Common myeloid progenitor, CD34-positive (primary cell): Measurements from ENCODE around the gene OR10H5. TPM values are rescaled to one million over a fixed set of nuclear protein-coding genes. Genes with fewer than 3 reads are reported as not detected.

ENCODE experiments used
- CTCF ChIA-PET: fragments of 350-600 bp; sonication (Branson Sonifier 250); formaldehyde crosslinking; loops from one replicate; lab custom pipeline; 2021; ENCODE audit warnings: antibody characterized with exemption; lab: Charles Lee
- POLR2A ChIA-PET: fragments of 350-600 bp; sonication (Branson Sonifier 250); formaldehyde crosslinking; loops from one replicate; lab custom pipeline; 2021; ENCODE audit warnings: antibody characterized with exemption; lab: Charles Lee
- DNase-seq, 3 donors: peaks; one replicate each; pipeline versions ENCODE4 v3.0.0 to v3.0.0-alpha.2; 2013
- H3K27ac ChIP-seq, 2 experiments: 1 replicate in 1 of 2; 2 replicates in 1 of 2; pipeline ENCODE4 v1.7.0; 2013; ENCODE audit warnings: inconsistent platforms in 2 of 2, low read length in 2 of 2, mild to moderate bottlenecking in 2 of 2, low read depth in 1 of 2, moderate library complexity in 1 of 2; ENCODE audit not compliant: severe bottlenecking in 2 of 2, insufficient read depth in 1 of 2, poor library complexity in 1 of 2
- H3K27me3 ChIP-seq, 5 experiments: replicated peaks in 2 of 5; 1 replicate in 3 of 5; 2 replicates in 2 of 5; pipeline versions ENCODE4 v1.6.1 to v1.7.0; 2013; ENCODE audit warnings: low read length in 4 of 5, mild to moderate bottlenecking in 2 of 5, moderate library complexity in 2 of 5, inconsistent platforms in 1 of 5; ENCODE audit not compliant: insufficient read depth in 5 of 5, control insufficient read depth in 4 of 5
- H3K36me3 ChIP-seq, 4 experiments: 1 replicate in 2 of 4; 2 replicates in 2 of 4; pipeline versions ENCODE4 v1.6.1 to v1.7.0; 2013; ENCODE audit warnings: low read length in 3 of 4, control low read depth in 1 of 4, mild to moderate bottlenecking in 1 of 4; ENCODE audit not compliant: control insufficient read depth in 4 of 4, insufficient read depth in 4 of 4
- H3K4me1 ChIP-seq, 4 experiments: 1 replicate in 3 of 4; 2 replicates in 1 of 4; pipeline versions ENCODE4 v1.6.1 to v1.7.1; 2013; ENCODE audit warnings: low read length in 3 of 4, mild to moderate bottlenecking in 3 of 4, control low read depth in 1 of 4, inconsistent platforms in 1 of 4, moderate library complexity in 1 of 4; ENCODE audit not compliant: control insufficient read depth in 4 of 4, insufficient read depth in 4 of 4; ENCODE audit errors: control extremely low read depth in 1 of 4
- H3K4me3 ChIP-seq, 7 experiments: 1 replicate in 4 of 7; 2 replicates in 3 of 7; pipeline versions ENCODE4 v1.5.1 to v1.7.0; 2013; ENCODE audit warnings: mild to moderate bottlenecking in 7 of 7, low read length in 6 of 7, moderate library complexity in 6 of 7, inconsistent platforms in 2 of 7, low read depth in 2 of 7, control low read depth in 1 of 7; ENCODE audit not compliant: insufficient read depth in 4 of 7, control insufficient read depth in 1 of 7; ENCODE audit errors: extremely low read depth in 1 of 7
- H3K9me3 ChIP-seq, 5 experiments: 1 replicate in 4 of 5; 2 replicates in 1 of 5; pipeline versions ENCODE4 v1.6.1 to v1.7.1; 2013; ENCODE audit warnings: low read length in 4 of 5, mild to moderate bottlenecking in 2 of 5, inconsistent platforms in 1 of 5, low read depth in 1 of 5, moderate library complexity in 1 of 5; ENCODE audit not compliant: control insufficient read depth in 4 of 5, insufficient read depth in 2 of 5; ENCODE audit errors: control extremely low read depth in 1 of 5
- WGBS: methylation state at CpG from one replicate; pipeline ENCODE4 v1.1.5; 2013; ENCODE audit not compliant: insufficient coverage; 5-methylcytosine and 5-hydroxymethylcytosine counted together
- polyA plus RNA-seq: library from polyadenylated mRNA; unstranded; fragments of 120-200 nt; gene quantifications from one replicate; pipeline ENCODE4 v1.2.1, GENCODE V29; 2013

Gene OR10H5
- not detected for polyA plus RNA-seq

DNA sequence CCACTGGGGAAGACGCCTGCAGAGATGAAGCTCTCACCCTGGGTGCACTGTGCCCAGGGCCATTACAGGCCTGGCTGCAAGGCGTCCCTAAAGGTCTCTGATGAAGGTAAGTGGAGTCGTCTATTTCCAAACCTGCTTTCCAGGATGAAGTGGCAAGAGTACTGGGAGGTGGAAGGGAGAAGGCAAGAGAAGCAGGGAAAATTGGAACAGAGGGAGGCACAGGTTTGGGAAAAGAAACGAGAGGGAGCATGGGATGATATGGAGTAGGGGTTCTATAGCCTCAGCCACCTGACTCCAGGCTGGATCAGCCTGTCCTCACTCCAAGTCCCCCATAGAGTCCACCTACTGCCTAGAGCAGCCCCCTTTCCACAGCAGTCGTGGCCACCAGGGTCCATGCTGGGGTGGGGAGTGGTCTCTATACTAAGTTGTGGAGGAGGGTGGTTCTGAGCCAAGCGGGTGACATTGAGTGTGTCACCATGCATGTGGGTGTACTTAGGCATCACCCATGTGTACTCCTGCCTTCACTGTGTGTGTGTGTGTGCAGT lies at the start of gene OR10H5:
TSS of gene OR10H5 (plus strand) at position 51 of the 545 bp plus-strand sequence. CDS start 6,388 bp downstream, outside the sequence.
- Histone ChIP-seq H3K27ac (no peak within 1 kb of the TSS), H3K4me3 (no peak within 1 kb of the TSS), H3K9me3 (no peaks in the 10 kb centered on the region), H3K27me3 (peaks cover 0 to 35% (median 12%) of the 10 kb centered on the region in 5 experiments), H3K36me3 (no peaks in the 10 kb centered on the region), H3K4me1 (peaks cover 0 to 3% (median 0%) of the 10 kb centered on the region in 4 experiments)
- DNase-seq, result no peak
- CTCF ChIA-PET, result no interaction called here
- POLR2A ChIA-PET, result no interaction called here
- 65% methylated on average over 3 of the region's 6 CpGs for WGBS

DNA sequence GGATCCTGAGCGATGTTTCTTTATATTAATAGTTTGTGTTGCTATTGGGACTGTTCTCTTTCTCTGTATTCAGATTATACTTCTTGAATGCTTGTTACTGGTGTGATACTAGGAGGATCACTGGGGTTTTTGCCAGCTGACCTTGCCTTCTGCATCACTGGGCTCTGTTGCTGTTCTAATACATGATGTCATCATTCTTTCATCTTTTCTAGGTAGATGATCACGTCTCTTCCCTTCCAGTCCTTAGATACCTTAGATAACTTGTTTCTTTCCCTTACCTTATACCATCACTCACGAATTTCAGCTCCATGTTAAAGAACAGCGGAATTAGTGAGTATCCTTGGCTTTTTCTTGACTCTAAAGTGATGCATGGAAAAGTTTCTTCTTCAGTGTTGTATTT lies 49.7 kb upstream of the OR10H5 start, which contains the start of gene OR10H3:
TSS of gene OR10H3 (plus strand) at position 264 of the 400 bp plus-strand sequence. CDS start 3,408 bp downstream, outside the sequence.
- Histone ChIP-seq H3K36me3 (no peaks in the 10 kb centered on the region), H3K27ac (no peak within 1 kb of the TSS), H3K4me1 (no peaks in the 10 kb centered on the region), H3K27me3 (peaks cover 0 to 6% (median 0%) of the 10 kb centered on the region in 5 experiments), H3K9me3 (peaks cover 3 to 24% (median 9%) of the 10 kb centered on the region in 5 experiments), H3K4me3 (no peak within 1 kb of the TSS)
- no peak for DNase-seq
- CTCF ChIA-PET, result no interaction called here
- 70% methylated on average over 1 of the region's 4 CpGs for WGBS
- POLR2A ChIA-PET, result no interaction called here

GRCh38 chr19:15740785-15741184 lies 46.7 kb upstream of the OR10H5 start:
- peaks cover 0 to 18% (median 4%) of the 10 kb centered on the region in 5 experiments for H3K27me3 ChIP-seq
- CTCF ChIA-PET, result no interaction called here
- no peak overlapping the region for H3K27ac ChIP-seq
- DNase-seq, result no peak
- peaks cover 3 to 24% (median 11%) of the 10 kb centered on the region in 5 experiments for H3K9me3 ChIP-seq
- 100% methylated on average over 1 of the region's 1 CpG for WGBS
- POLR2A ChIA-PET, result no interaction called here
- H3K4me1 ChIP-seq, result no peaks in the 10 kb centered on the region
- no peak overlapping the region for H3K4me3 ChIP-seq
- H3K36me3 ChIP-seq, result no peaks in the 10 kb centered on the region

DNA sequence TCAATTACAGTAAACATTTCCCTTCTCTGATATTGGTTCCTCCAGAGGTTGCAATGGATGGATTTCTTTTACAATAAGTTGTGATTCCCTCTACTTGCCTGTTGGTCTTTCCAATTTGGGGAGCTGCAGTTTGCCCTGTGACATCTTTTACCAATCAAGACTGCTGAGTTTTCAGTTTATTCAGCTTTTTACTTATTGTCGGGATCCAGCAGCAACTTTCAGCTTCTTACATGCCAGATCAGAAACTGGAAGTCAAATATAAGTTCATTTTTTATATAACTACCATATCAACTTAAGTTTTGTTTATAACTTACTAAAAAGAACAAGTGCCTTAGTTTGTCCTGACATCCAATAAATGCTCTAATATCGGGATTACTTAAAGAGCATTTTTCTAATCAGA lies 39.2 kb upstream of the OR10H5 start:
- CTCF ChIA-PET, result no interaction called here
- POLR2A ChIA-PET, result no interaction called here
- DNase-seq, result no peak
- H3K27ac ChIP-seq, result no peak overlapping the region
- H3K4me3 ChIP-seq, result no peak overlapping the region
- no peaks in the 10 kb centered on the region for H3K4me1 ChIP-seq
- H3K9me3 ChIP-seq, result peaks cover 0 to 9% (median 2%) of the 10 kb centered on the region in 5 experiments
- no CpG with 5 or more reads among the region's 2 CpGs for WGBS
- no peaks in the 10 kb centered on the region for H3K36me3 ChIP-seq
- H3K27me3 ChIP-seq, result peaks cover 0 to 57% (median 17%) of the 10 kb centered on the region in 5 experiments

- Histone ChIP-seq H3K36me3 (no peaks in the 10 kb centered on the region), H3K27ac (no peak overlapping the region), H3K4me1 (peaks cover 0 to 2% (median 0%) of the 10 kb centered on the region in 4 experiments), H3K9me3 (peaks cover 0 to 11% (median 2%) of the 10 kb centered on the region in 5 experiments), H3K4me3 (no peak overlapping the region), H3K27me3 (peaks cover 0 to 55% (median 17%) of the 10 kb centered on the region in 5 experiments)
- ChIA-PET CTCF (interaction anchor here (1.1 to 1.4 kb wide), 3 partner anchors 13 to 127 kb away, joined by 3 to 5 read pairs (median 3); no protein-coding TSS in a partner anchor), POLR2A (no interaction called here)
- DNase-seq, result no peak
- 78% methylated on average over 1 of the region's 2 CpGs for WGBS
These were observed 29.1 kb upstream of the OR10H5 start for GRCh38 chr19:15758379-15758778.

DNA sequence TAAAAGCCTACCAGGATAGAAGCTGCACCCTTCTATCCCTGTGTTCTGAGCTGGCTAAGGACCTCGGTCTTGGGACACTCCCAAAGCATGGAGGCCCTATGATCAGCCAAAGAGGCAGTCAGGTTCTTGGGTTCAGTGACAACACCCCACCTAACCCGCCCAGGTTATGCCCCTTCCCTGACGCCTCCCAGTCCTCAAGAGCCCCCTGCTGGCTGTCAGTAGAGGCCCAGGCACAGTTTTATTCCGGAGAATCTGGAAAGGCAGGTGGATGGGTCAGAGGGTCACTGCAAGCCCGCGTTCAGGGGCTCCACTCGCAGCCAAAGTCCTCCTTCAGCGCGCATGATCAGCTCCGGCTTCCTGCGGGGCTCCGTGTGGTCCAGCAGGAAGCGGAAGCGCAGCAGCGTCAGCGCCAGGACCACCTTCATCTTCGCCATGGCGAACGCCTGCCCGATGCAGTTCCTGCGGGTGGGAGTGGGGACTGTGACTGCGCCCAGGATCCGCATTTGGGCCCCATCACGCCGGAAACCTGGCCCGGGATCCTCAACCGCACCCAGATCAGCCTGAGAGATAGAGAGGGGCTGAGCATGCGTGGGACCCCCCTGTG lies 27.4 kb upstream of the OR10H5 start:
- ChIA-PET CTCF (interaction anchor here (1.0 to 1.3 kb wide), 2 partner anchors 11 to 134 kb away, joined by 3 to 4 read pairs; no protein-coding TSS in a partner anchor), POLR2A (no interaction called here)
- peak; percentile 25 to 46 (median 45) for DNase-seq
- 44% methylated on average over 19 of the region's 28 CpGs for WGBS
- H3K9me3 ChIP-seq, result peaks cover 0 to 11% (median 2%) of the 10 kb centered on the region in 5 experiments
- H3K27me3 ChIP-seq, result peaks cover 0 to 52% (median 17%) of the 10 kb centered on the region in 5 experiments
- H3K27ac ChIP-seq, result no peak overlapping the region
- peaks cover 0 to 2% (median 0%) of the 10 kb centered on the region in 4 experiments for H3K4me1 ChIP-seq
- no peaks in the 10 kb centered on the region for H3K36me3 ChIP-seq
- H3K4me3 ChIP-seq, result peak overlapping the region in 2 of 7 experiments; percentile 25 to 39

DNA sequence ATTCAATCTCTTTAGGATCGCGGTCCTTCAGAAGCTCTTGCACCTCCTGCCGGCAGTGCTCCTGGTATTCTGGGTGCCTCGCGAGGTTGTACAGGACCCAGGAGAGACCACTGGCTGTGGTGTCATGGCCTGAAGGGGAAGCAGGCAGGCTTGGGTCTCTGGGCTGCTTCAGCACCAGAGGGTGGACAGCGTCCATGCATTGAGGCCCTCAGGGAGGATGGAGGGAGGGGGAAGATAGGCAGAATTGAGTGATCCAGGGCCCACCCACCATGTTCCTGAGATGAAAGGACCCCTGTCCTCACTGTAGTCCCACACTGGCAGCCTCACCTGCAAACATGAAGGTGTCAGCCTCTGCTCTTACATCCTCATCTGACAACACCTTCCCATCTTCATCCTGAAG lies 17.9 kb upstream of the OR10H5 start:
- peaks cover 0 to 6% (median 2%) of the 10 kb centered on the region in 5 experiments for H3K9me3 ChIP-seq
- H3K4me3 ChIP-seq, result no peak overlapping the region
- 16% methylated on average over 3 of the region's 6 CpGs for WGBS
- H3K27ac ChIP-seq, result no peak overlapping the region
- ChIA-PET POLR2A (no interaction called here), CTCF (no interaction called here)
- H3K27me3 ChIP-seq, result peaks cover 0 to 24% (median 5%) of the 10 kb centered on the region in 5 experiments
- H3K4me1 ChIP-seq, result no peaks in the 10 kb centered on the region
- H3K36me3 ChIP-seq, result no peaks in the 10 kb centered on the region
- DNase-seq, result peak; percentile 7 to 63 (median 63)
